Measurements from ENCODE around the gene ST6GALNAC3.

- TF ChIP-seq EZH2 (IDR thresholded peaks at IDR 0.05; ENCODE audit: low read length) (no peak), CTCF (optimal IDR thresholded peaks at IDR 0.05 in 1 of 3, IDR thresholded peaks at IDR 0.05 in 1 of 3, conservative IDR thresholded peaks at IDR 0.05 in 1 of 3; ENCODE audit: extremely low read depth in 1 of 3, insufficient read depth in 2 of 3, low read length in 3 of 3) (no peak)
Measured at GRCh38 chr1:76547916-76548315, 473.4 kb downstream of the ST6GALNAC3 start.

All from keratinocyte (primary cell).